Measurements from ENCODE around the gene MRPL57. TPM values are rescaled to one million over a fixed set of nuclear protein-coding genes. Genes with fewer than 3 reads are reported as not detected.
"Not testable (repeated sequence)": the region's sequence is repeated elsewhere in the genome, so short reads cannot be mapped to it uniquely, and the experiment has no call there.

MRPL57 gene
- total RNA-seq, 1 donor from 2014 or later: 12.2 TPM

- Mint-ChIP-seq H3K36me3 (ENCODE audit: low read depth) (no peaks in the 10 kb centered on the region), H3K4me1 (peaks cover 8% of the 10 kb centered on the region), H3K27me3 (peaks cover 13% of the 10 kb centered on the region), H3K4me3 (no peak overlapping the region), H3K27ac (no peak overlapping the region), H3K9me3 (peaks cover 15% of the 10 kb centered on the region)
- ATAC-seq (ENCODE audit: low read depth) (no peak), DNase-seq (no peak)
- TF ChIP-seq CTCF (IDR thresholded peaks at IDR 0.05): no peak
- CTCF ChIA-PET: no interaction called here
- intact Hi-C loops (cut with micrococcal nuclease): no loop called here
- POLR2A ChIA-PET: no interaction called here
Observed at GRCh38 chr13:21216332-21216731, 39.9 kb downstream of the MRPL57 start.

GRCh38 chr13:21218351-21219035, 42.0 kb downstream of the MRPL57 start:
- Mint-ChIP-seq H3K27me3 (peaks cover 3% of the 10 kb centered on the region), H3K4me1 (peaks cover 8% of the 10 kb centered on the region), H3K36me3 (ENCODE audit: low read depth) (no peaks in the 10 kb centered on the region), H3K4me3 (no peak overlapping the region), H3K27ac (no peak overlapping the region), H3K9me3 (peaks cover 5% of the 10 kb centered on the region)
- CTCF ChIA-PET: no interaction called here
- POLR2A ChIA-PET: no interaction called here
- TF ChIP-seq CTCF (IDR thresholded peaks at IDR 0.05): no peak
- intact Hi-C loops (cut with micrococcal nuclease): no loop called here
- ATAC-seq (ENCODE audit: low read depth): no peak
- no peak for DNase-seq

GRCh38 chr13:21219036-21219381, 42.6 kb downstream of the MRPL57 start:
- Mint-ChIP-seq H3K4me3 (no peak overlapping the region), H3K27me3 (no peaks in the 10 kb centered on the region), H3K27ac (no peak overlapping the region), H3K9me3 (peaks cover 5% of the 10 kb centered on the region), H3K36me3 (ENCODE audit: low read depth) (no peaks in the 10 kb centered on the region), H3K4me1 (peaks cover 8% of the 10 kb centered on the region)
- no peak for TF ChIP-seq CTCF (IDR thresholded peaks at IDR 0.05)
- ChIA-PET POLR2A (no interaction called here), CTCF (no interaction called here)
- ATAC-seq (ENCODE audit: low read depth): no peak
- intact Hi-C loops (cut with micrococcal nuclease): no loop called here
- DNase-seq: no peak

GRCh38 chr13:21219716-21220115, 43.3 kb downstream of the MRPL57 start:
- H3K4me3 Mint-ChIP-seq; H3K4me1 Mint-ChIP-seq; CTCF ChIA-PET; H3K27me3 Mint-ChIP-seq; H3K9me3 Mint-ChIP-seq; DNase-seq; ATAC-seq (ENCODE audit: low read depth); POLR2A ChIA-PET; H3K36me3 Mint-ChIP-seq (ENCODE audit: low read depth); intact Hi-C loops (cut with micrococcal nuclease); H3K27ac Mint-ChIP-seq: not testable (repeated sequence)

GRCh38 chr13:21221268-21221667, 44.8 kb downstream of the MRPL57 start:
- Mint-ChIP-seq H3K27me3 (no peaks in the 10 kb centered on the region), H3K27ac (no peak overlapping the region), H3K4me1 (peaks cover 8% of the 10 kb centered on the region), H3K4me3 (no peak overlapping the region), H3K36me3 (ENCODE audit: low read depth) (no peaks in the 10 kb centered on the region), H3K9me3 (peaks cover 5% of the 10 kb centered on the region)
- no peak for ATAC-seq (ENCODE audit: low read depth)
- no peak for DNase-seq
- TF ChIP-seq CTCF (IDR thresholded peaks at IDR 0.05): no peak
- intact Hi-C loops (cut with micrococcal nuclease): no loop called here
- ChIA-PET CTCF (no interaction called here), POLR2A (no interaction called here)

GRCh38 chr13:21225082-21225481, 48.6 kb downstream of the MRPL57 start:
- Mint-ChIP-seq H3K27me3 (no peaks in the 10 kb centered on the region), H3K27ac (no peak overlapping the region), H3K4me3 (no peak overlapping the region), H3K4me1 (no peaks in the 10 kb centered on the region), H3K9me3 (peaks cover 5% of the 10 kb centered on the region), H3K36me3 (ENCODE audit: low read depth) (no peaks in the 10 kb centered on the region)
- DNase-seq (no peak), ATAC-seq (ENCODE audit: low read depth) (no peak)
- ChIA-PET CTCF (no interaction called here), POLR2A (no interaction called here)
- TF ChIP-seq CTCF (IDR thresholded peaks at IDR 0.05): no peak
- intact Hi-C loops (cut with micrococcal nuclease): no loop called here

Data from activated B cell treated with CpG ODN at 0.5 μM for 24 hours (primary cell).